T-helper 17 cell (primary cell): ENCODE measurements around the gene NSUN3. TPM values are rescaled to one million over a fixed set of nuclear protein-coding genes. Genes with fewer than 3 reads are reported as not detected.
"Not testable (repeated sequence)": the region's sequence is repeated elsewhere in the genome, so short reads cannot be mapped to it uniquely, and the experiment has no call there.

Experiments
- ATAC-seq: fragments of 150-1000 bp; cut with Tn5 transposase; 2 replicates; pipeline ENCODE4 v1.10.0; 2021; ENCODE audit warnings: mild to moderate bottlenecking, moderate library complexity
- DNase-seq, 3 donors: peaks; one replicate each; pipeline versions ENCODE4 v3.0.0 to v3.0.0-alpha.2; 2020 to 2021
- H3K9me3 ChIP-seq: one replicate; pipeline ENCODE4 v1.7.0; 2013; ENCODE audit warnings: low read length, mild to moderate bottlenecking; ENCODE audit not compliant: control insufficient read depth, poor library complexity, severe bottlenecking
- H3K27ac Mint-ChIP-seq: one replicate; pipeline ENCODE4 v1.8.0; 2022; ENCODE audit warnings: mild to moderate bottlenecking, moderate library complexity, mixed read lengths
- H3K27me3 Mint-ChIP-seq: one replicate; pipeline ENCODE4 v1.8.0; 2022; ENCODE audit warnings: mixed read lengths
- H3K36me3 Mint-ChIP-seq: one replicate; pipeline ENCODE4 v1.8.0; 2022; ENCODE audit warnings: low read depth, mixed read lengths
- H3K4me1 Mint-ChIP-seq: one replicate; pipeline ENCODE4 v1.8.0; 2022; ENCODE audit warnings: mild to moderate bottlenecking, mixed read lengths
- H3K4me3 Mint-ChIP-seq: one replicate; pipeline ENCODE4 v1.8.0; 2022; ENCODE audit warnings: mild to moderate bottlenecking, moderate library complexity, mixed read lengths
- total RNA-seq, 4 donors: library from RNA in 2 of 4; stranded (reverse) in 2 of 4; gene quantifications; one replicate each; pipeline ENCODE4 v1.2.3 and lab custom pipeline; 2022 to 2026

Gene NSUN3
- total RNA-seq, 2 donors from 2014 or later = 16.7 to 18.1 TPM

DNA sequence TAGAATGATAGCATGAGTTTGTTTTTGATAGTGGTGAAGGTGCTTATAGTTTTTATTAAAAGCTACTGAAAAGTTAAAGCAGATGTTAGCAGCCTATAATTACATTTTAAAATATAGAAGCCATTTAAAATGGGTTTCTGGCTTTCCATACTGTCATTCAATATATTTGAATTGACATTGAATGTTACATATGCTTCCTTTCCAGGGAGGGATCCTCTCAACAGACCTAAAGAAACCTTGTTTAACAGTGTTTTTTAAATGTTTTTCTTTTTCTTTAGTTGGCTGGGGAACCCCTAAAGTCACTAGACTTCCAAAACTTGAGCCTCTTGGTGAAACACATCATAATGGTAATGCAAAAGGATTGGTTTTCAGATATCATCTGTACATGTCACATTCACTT is 12.3 kb upstream of the NSUN3 start:
- Mint-ChIP-seq H3K4me3 (no peak overlapping the region), H3K4me1 (no peaks in the 10 kb centered on the region), H3K27me3 (no peaks in the 10 kb centered on the region), H3K36me3 (no peaks in the 10 kb centered on the region), H3K27ac (no peak overlapping the region)
- H3K9me3 ChIP-seq = no peaks in the 10 kb centered on the region
- no peak for ATAC-seq
- no peak for DNase-seq

- H3K4me1 Mint-ChIP-seq = peaks cover 20% of the 10 kb centered on the region
- H3K9me3 ChIP-seq = no peaks in the 10 kb centered on the region
- H3K36me3 Mint-ChIP-seq = no peaks in the 10 kb centered on the region
- no peak for ATAC-seq
- DNase-seq = no peak
- H3K27ac Mint-ChIP-seq = no peak overlapping the region
- H3K4me3 Mint-ChIP-seq = no peak overlapping the region
- H3K27me3 Mint-ChIP-seq = no peaks in the 10 kb centered on the region
Observed at GRCh38 chr3:94061297-94061696, 1.6 kb upstream of the NSUN3 start.

DNA sequence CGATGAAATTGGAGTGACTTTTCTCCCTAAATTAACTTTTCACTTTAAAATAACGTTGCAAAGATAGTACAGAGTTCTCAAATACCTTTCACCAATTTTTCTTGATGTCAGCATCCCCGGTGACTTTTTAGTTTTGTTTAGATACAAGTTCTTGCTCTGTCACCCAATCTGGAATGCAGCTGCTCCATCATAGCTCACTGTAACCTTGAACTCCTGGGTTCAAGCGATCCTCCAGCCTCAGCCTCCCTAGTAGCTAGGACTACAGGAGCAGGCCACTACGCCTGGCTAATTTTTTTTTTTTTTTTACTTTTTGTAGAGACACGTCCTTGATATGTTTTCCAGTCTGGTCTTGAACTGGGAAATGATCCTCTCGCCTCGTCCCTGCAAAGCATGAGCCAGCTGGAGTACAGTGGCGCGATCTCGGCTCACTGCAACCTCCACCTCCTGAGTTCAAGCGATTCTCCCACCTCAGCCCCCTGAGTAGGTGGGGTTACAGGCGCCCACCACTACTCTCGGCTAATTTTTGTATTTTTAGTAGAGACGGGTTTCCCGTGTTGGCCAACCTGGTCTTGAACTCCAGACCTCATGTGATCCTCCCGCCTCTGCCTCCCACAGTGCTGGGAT is 747 bp downstream of the NSUN3 start:
- DNase-seq = no peak
- peak overlapping the region; percentile 97 for H3K4me3 Mint-ChIP-seq
- peak overlapping the region; percentile 100 for H3K27ac Mint-ChIP-seq
- peaks cover 27% of the 10 kb centered on the region for H3K4me1 Mint-ChIP-seq
- peaks cover 8% of the 10 kb centered on the region for H3K36me3 Mint-ChIP-seq
- H3K9me3 ChIP-seq = no peaks in the 10 kb centered on the region
- H3K27me3 Mint-ChIP-seq = no peaks in the 10 kb centered on the region
- ATAC-seq = no peak

DNA sequence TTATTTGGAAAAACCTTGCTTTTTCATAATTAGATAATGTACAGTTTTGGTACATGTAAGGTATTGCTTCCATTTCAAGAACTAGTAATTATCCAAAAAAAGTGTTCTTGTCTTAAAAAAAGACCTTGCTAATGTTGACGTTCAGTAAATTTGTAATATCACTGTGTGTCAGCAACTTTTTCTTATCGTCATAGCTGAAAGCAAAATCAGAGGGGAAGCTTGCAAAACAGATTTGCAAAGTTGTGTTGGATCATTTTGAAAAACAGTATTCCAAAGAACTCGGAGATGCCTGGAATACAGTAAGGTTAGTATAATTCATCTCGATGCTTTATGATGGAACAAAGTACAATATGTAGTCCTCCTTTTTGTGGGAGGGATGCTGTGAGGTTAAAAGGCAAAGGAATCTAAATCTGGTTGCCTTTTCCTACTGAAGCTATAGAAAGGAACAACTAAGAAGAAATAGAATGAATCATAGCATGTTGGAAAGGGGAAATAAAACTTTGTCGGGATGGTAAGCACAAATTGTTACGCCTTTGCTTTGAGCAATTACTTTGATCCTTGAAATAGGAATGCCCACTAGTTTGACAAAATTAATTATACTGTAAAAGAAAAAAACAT is 1.5 kb downstream of the NSUN3 start:
- ATAC-seq = no peak
- Mint-ChIP-seq H3K27me3 (no peaks in the 10 kb centered on the region), H3K4me3 (peak overlapping the region; percentile 97), H3K4me1 (peaks cover 32% of the 10 kb centered on the region), H3K36me3 (peaks cover 8% of the 10 kb centered on the region), H3K27ac (peak overlapping the region; percentile 100)
- no peaks in the 10 kb centered on the region for H3K9me3 ChIP-seq
- no peak for DNase-seq

DNA sequence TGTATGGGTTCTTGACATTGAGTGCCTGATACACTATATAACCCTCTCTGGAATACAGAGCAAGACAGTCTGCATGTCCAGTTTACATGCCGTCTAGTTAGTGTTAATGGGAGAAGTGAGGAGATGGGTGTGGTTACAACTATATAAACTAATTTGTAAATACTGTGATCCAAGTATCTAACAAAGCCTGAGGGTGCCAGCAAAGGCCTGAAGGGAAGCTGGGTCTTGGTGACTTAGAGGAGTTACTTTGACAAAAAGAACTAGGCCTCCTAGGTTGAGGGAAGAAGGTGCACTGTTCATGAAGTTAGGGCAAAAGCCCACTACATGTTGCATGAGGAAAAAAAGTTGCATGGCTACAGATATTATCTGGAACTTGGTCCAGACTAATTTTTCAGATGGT is 2.3 kb downstream of the NSUN3 start:
- ATAC-seq = no peak
- H3K4me1 Mint-ChIP-seq = peaks cover 35% of the 10 kb centered on the region
- peaks cover 8% of the 10 kb centered on the region for H3K36me3 Mint-ChIP-seq
- no peak overlapping the region for H3K4me3 Mint-ChIP-seq
- no peak for DNase-seq
- H3K27me3 Mint-ChIP-seq = no peaks in the 10 kb centered on the region
- no peaks in the 10 kb centered on the region for H3K9me3 ChIP-seq
- H3K27ac Mint-ChIP-seq = peak overlapping the region; percentile 100

DNA sequence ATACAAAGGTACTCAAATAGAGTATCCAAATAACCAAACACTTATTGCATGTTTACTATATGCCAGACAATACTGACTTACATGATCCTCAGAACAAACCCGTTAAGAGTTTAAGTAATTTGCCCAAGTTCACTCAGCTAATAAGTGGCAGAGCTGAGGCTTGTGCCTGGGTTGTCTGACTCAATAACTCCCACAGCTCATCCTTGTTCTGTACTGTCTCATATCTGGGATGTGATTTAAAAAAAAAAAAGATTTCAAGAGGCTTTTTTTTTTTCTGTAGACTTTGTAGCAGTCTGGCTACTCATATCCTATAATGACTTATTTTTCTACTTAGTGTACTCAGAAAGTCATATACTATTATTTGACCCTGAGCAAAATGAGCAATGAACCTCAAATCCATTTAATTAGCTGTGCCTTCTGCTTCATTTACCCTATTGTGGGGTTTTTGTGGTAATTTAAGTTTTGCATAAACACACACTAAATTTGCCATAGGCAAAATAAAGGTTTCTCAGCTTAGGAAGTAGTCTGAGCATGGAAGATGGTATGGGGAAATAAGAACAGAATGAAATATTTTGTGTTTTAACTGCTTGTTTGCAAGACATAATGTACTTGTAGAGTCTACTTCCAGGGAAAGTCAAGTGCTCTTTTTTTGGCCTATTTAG is 3.1 kb downstream of the NSUN3 start:
- Mint-ChIP-seq H3K36me3 (peaks cover 8% of the 10 kb centered on the region), H3K27me3 (no peaks in the 10 kb centered on the region), H3K4me1 (peaks cover 36% of the 10 kb centered on the region), H3K4me3 (no peak overlapping the region), H3K27ac (peak overlapping the region; percentile 56)
- DNase-seq (no peak), ATAC-seq (no peak)
- H3K9me3 ChIP-seq = no peaks in the 10 kb centered on the region

GRCh38 chr3:94066506-94067500 is 3.9 kb downstream of the NSUN3 start:
- H3K4me1 Mint-ChIP-seq = peaks cover 40% of the 10 kb centered on the region

DNA sequence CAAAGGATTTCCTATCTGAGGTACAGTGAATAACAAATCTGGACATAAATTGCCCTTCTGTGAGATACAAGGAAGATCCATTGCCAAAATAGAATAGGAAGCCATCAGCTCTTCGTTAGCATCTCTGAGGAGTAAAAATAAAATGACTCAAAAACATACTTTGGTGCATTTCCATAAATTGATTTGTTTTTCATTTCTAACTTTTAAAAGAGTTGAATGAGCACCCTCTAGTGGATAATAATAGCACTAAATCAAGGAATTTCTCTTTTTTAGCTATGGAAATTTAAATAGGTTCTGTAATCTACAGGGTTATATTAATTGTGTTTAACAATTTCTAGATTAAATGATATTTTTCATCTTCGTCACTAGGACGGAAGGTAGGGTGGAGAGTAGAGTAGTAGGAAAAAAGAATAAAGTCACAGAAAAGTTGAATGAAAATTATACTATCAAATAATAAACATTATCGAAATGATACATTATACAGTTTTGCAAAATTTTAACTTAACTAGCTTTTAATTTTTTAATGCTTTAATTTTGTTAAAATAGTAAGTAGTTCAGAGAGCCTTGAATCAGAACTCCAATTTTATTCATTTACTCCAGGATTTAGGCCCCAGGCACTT is 6.4 kb downstream of the NSUN3 start:
- Mint-ChIP-seq H3K27ac (peak overlapping the region; percentile 32), H3K4me3 (no peak overlapping the region), H3K4me1 (peaks cover 48% of the 10 kb centered on the region), H3K36me3 (peaks cover 10% of the 10 kb centered on the region), H3K27me3 (no peaks in the 10 kb centered on the region)
- no peaks in the 10 kb centered on the region for H3K9me3 ChIP-seq
- DNase-seq = no peak
- no peak for ATAC-seq

More at GRCh38 chr3:94066506-94067500, 3.9 kb downstream of the NSUN3 start:
- peak overlapping the region; percentile 19 for H3K4me3 Mint-ChIP-seq
- no peak for DNase-seq
- peak overlapping the region; percentile 56 for H3K27ac Mint-ChIP-seq
- ATAC-seq = no peak
- no peaks in the 10 kb centered on the region for H3K27me3 Mint-ChIP-seq
- no peaks in the 10 kb centered on the region for H3K9me3 ChIP-seq
- peaks cover 8% of the 10 kb centered on the region for H3K36me3 Mint-ChIP-seq

DNA sequence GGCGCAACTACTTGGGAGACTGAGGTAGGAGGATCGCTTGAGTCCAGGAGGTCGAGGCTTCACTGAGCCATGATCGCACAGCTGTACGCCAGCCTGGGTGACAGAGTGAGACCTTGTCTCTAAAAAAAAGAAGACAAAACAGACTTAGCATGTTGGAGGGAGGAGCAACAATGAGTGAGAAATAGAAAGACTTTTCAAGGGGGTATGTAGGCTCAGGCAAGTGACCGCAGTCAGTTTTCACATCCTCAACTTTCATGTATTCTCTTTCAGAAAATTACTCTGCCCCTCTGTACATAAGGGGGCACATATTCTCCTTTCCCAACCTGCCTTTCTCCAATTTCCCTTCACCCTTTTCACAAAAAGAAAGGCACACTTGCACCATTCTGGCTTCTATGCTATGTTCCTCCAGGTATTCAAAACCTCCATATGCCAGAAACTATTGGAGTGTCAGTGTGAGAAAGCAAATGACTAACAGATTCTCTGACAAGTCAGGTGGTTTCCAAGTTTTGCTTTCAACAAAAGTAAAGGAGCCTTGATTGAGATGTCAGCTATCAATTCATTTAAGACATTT is 7.6 kb downstream of the NSUN3 start:
- peaks cover 10% of the 10 kb centered on the region for H3K36me3 Mint-ChIP-seq
- no peak overlapping the region for H3K27ac Mint-ChIP-seq
- H3K4me1 Mint-ChIP-seq = peaks cover 50% of the 10 kb centered on the region
- no peak overlapping the region for H3K4me3 Mint-ChIP-seq
- no peak for ATAC-seq
- H3K27me3 Mint-ChIP-seq = no peaks in the 10 kb centered on the region
- no peaks in the 10 kb centered on the region for H3K9me3 ChIP-seq
- no peak for DNase-seq

GRCh38 chr3:94071713-94072284 is 8.9 kb downstream of the NSUN3 start:
- H3K4me1 Mint-ChIP-seq = peaks cover 49% of the 10 kb centered on the region
- no peaks in the 10 kb centered on the region for H3K9me3 ChIP-seq
- no peak overlapping the region for H3K4me3 Mint-ChIP-seq
- peak; percentile 28 for ATAC-seq
- no peaks in the 10 kb centered on the region for H3K27me3 Mint-ChIP-seq
- DNase-seq = no peak
- no peak overlapping the region for H3K27ac Mint-ChIP-seq
- H3K36me3 Mint-ChIP-seq = peaks cover 14% of the 10 kb centered on the region

- H3K4me1 Mint-ChIP-seq = peaks cover 56% of the 10 kb centered on the region
Observed at GRCh38 chr3:94076055-94076454, 13.2 kb downstream of the NSUN3 start.

GRCh38 chr3:94080552-94080951 is 17.7 kb downstream of the NSUN3 start:
- peak overlapping the region; percentile 91 for H3K27ac Mint-ChIP-seq
- ATAC-seq, H3K9me3 ChIP-seq, DNase-seq, H3K36me3 Mint-ChIP-seq, H3K27me3 Mint-ChIP-seq: not testable (repeated sequence)
- peaks cover 36% of the 10 kb centered on the region for H3K4me1 Mint-ChIP-seq
- H3K4me3 Mint-ChIP-seq = peak overlapping the region; percentile 28

More at GRCh38 chr3:94076055-94076454, 13.2 kb downstream of the NSUN3 start:
- Mint-ChIP-seq H3K36me3 (peaks cover 8% of the 10 kb centered on the region), H3K27ac (no peak overlapping the region), H3K4me3 (no peak overlapping the region), H3K27me3 (no peaks in the 10 kb centered on the region)
- H3K9me3 ChIP-seq = no peaks in the 10 kb centered on the region
- ATAC-seq (no peak), DNase-seq (no peak)
